GM18505 (cell line): Measurements from ENCODE around the gene SLC41A3.
"Not testable (repeated sequence)": the region's sequence is repeated elsewhere in the genome, so short reads cannot be mapped to it uniquely, and the experiment has no call there.

Source experiments
- ATAC-seq: cut with Tn5 transposase; IDR thresholded peaks from one replicate; pipeline ENCODE4 v1.9.1; 2021; ENCODE audit not compliant: unreplicated experiment
- POLR2A ChIP-seq: IDR thresholded peaks from 4 replicates; pipeline ENCODE4 v1.6.1; 2011; ENCODE audit warnings: borderline replicate concordance; ENCODE audit not compliant: insufficient read depth, insufficient read length; ENCODE audit errors: extremely low read depth

SLC41A3 gene

GRCh38 chr3:126056088-126056487 lies 27.8 kb downstream of the SLC41A3 start:
- no peak for ATAC-seq
- no peak for TF ChIP-seq POLR2A

- ATAC-seq: no peak
- no peak for TF ChIP-seq POLR2A
These were observed 29.1 kb downstream of the SLC41A3 start for GRCh38 chr3:126054870-126055269.

GRCh38 chr3:126053949-126054569 lies 29.9 kb downstream of the SLC41A3 start:
- no peak for TF ChIP-seq POLR2A
- no peak for ATAC-seq

GRCh38 chr3:126053513-126053912 lies 30.4 kb downstream of the SLC41A3 start:
- no peak for TF ChIP-seq POLR2A
- ATAC-seq: no peak

- no peak for TF ChIP-seq POLR2A
- no peak for ATAC-seq
These were observed 31.5 kb downstream of the SLC41A3 start for GRCh38 chr3:126052196-126053058.

GRCh38 chr3:126051741-126052140 lies 32.2 kb downstream of the SLC41A3 start:
- TF ChIP-seq POLR2A: no peak
- ATAC-seq: no peak

- ATAC-seq: no peak
- no peak for TF ChIP-seq POLR2A
These were observed 32.7 kb downstream of the SLC41A3 start for GRCh38 chr3:126051234-126051633.

GRCh38 chr3:126050626-126051025 lies 33.3 kb downstream of the SLC41A3 start:
- ATAC-seq: no peak

GRCh38 chr3:126050050-126050392 lies 33.9 kb downstream of the SLC41A3 start:
- no peak for TF ChIP-seq POLR2A
- ATAC-seq: no peak

More at GRCh38 chr3:126050626-126051025, 33.3 kb downstream of the SLC41A3 start:
- TF ChIP-seq POLR2A: no peak

GRCh38 chr3:126049289-126050049 lies 34.5 kb downstream of the SLC41A3 start:
- no peak for TF ChIP-seq POLR2A
- ATAC-seq: no peak

GRCh38 chr3:126040386-126040785 lies 43.5 kb downstream of the SLC41A3 start:
- TF ChIP-seq POLR2A: no peak
- no peak for ATAC-seq

GRCh38 chr3:126039870-126040269 lies 44.1 kb downstream of the SLC41A3 start:
- TF ChIP-seq POLR2A: no peak
- ATAC-seq: no peak

GRCh38 chr3:126038791-126039190 lies 45.1 kb downstream of the SLC41A3 start:
- ATAC-seq: not testable (repeated sequence)
